MCF 10A (cell line): ENCODE measurements around the gene KAZN. TPM values are rescaled to one million over a fixed set of nuclear protein-coding genes. Genes with fewer than 3 reads are reported as not detected.

Experiments used
- BruUV-seq: library from RNA; stranded (reverse); fragments of 400-500 nt; replicated peaks from 2 replicates; lab custom pipeline; 2021; lab: Mats Ljungman, UMichigan
- CTCF ChIA-PET: fragments of 300-600 bp; sonication (Branson Sonifier 250); formaldehyde crosslinking; extraction: SDS; loops from one replicate; lab custom pipeline; 2021; ENCODE audit warnings: antibody characterized with exemption, inconsistent platforms; lab: Yijun Ruan, JAX
- POLR2A ChIA-PET: fragments of 300-600, 350-650 bp; sonication (Branson Sonifier 250); formaldehyde crosslinking; extraction: SDS; loops from one replicate; lab custom pipeline; 2020; ENCODE audit warnings: antibody characterized with exemption, inconsistent platforms; lab: Yijun Ruan, JAX
- DNase-seq: peaks from one replicate; pipeline ENCODE4 v3.0.0-alpha.2; 2018; ENCODE audit not compliant: unreplicated experiment
- H3K27ac Mint-ChIP-seq: one replicate; pipeline ENCODE4 v1.8.0; 2022; ENCODE audit warnings: mild to moderate bottlenecking, low read depth, mixed read lengths; ENCODE audit not compliant: unreplicated experiment
- H3K27me3 Mint-ChIP-seq: one replicate; pipeline ENCODE4 v1.8.0; 2022; ENCODE audit warnings: mixed read lengths; ENCODE audit not compliant: insufficient read depth, unreplicated experiment
- H3K36me3 Mint-ChIP-seq: one replicate; pipeline ENCODE4 v1.8.0; 2022; ENCODE audit warnings: mild to moderate bottlenecking, moderate library complexity, mixed read lengths; ENCODE audit not compliant: insufficient read depth, unreplicated experiment
- H3K4me1 Mint-ChIP-seq: one replicate; pipeline ENCODE4 v1.8.0; 2022; ENCODE audit warnings: mixed read lengths; ENCODE audit not compliant: insufficient read depth, unreplicated experiment
- H3K4me3 Mint-ChIP-seq: one replicate; pipeline ENCODE4 v1.8.0; 2022; ENCODE audit warnings: mild to moderate bottlenecking, moderate library complexity, mixed read lengths; ENCODE audit not compliant: unreplicated experiment
- H3K9me3 Mint-ChIP-seq: one replicate; pipeline ENCODE4 v1.8.0; 2022; ENCODE audit warnings: mixed read lengths; ENCODE audit not compliant: unreplicated experiment
- CTCF ChIP-seq: fragments of 200-600 bp; IDR thresholded peaks from one replicate; pipeline ENCODE4 v1.8.0; 2022; ENCODE audit warnings: antibody characterized with exemption, mild to moderate bottlenecking; ENCODE audit not compliant: unreplicated experiment
- intact Hi-C: fragments of 100-400 bp; cut with micrococcal nuclease; formaldehyde crosslinking; loops from 2 replicates; pipeline ENCODE4 v1.14.1; 2022
- total RNA-seq: library from RNA; stranded (reverse); gene quantifications from 2 replicates; pipeline ENCODE4 v1.2.3, GENCODE V29; 2022

The KAZN gene
- total RNA-seq, 1 experiment from 2014 or later, result 3.3 TPM

GRCh38 chr1:14901371-14901954 is 303.0 kb downstream of the KAZN start:
- TF ChIP-seq CTCF, result no peak
- BruUV-seq, result no TSS peak
- no peak for DNase-seq
- intact Hi-C loops, result no loop called here
- Mint-ChIP-seq H3K9me3 (no peaks in the 10 kb centered on the region), H3K4me1 (peaks cover 14% of the 10 kb centered on the region), H3K27ac (no peak overlapping the region), H3K27me3 (no peaks in the 10 kb centered on the region), H3K4me3 (no peak overlapping the region), H3K36me3 (no peaks in the 10 kb centered on the region)
- ChIA-PET CTCF (interaction anchor here (0.7 to 1.0 kb wide), 2 partner anchors 13 to 126 kb away, joined by 3 to 8 read pairs; no protein-coding TSS in a partner anchor), POLR2A (interaction anchor here (1.7 kb wide), 1 partner anchor 10 kb away, joined by 3 read pairs; no protein-coding TSS in a partner anchor)

- ChIA-PET POLR2A (no interaction called here), CTCF (interaction anchor here (0.6 to 0.7 kb wide), 2 partner anchors 21 to 816 kb away, joined by 3 read pairs; no protein-coding TSS in a partner anchor)
- intact Hi-C loops, result no loop called here
- no peak overlapping the region for H3K27ac Mint-ChIP-seq
- H3K9me3 Mint-ChIP-seq, result no peaks in the 10 kb centered on the region
- no peak for DNase-seq
- H3K4me1 Mint-ChIP-seq, result peaks cover 11% of the 10 kb centered on the region
- BruUV-seq, result no TSS peak
- H3K4me3 Mint-ChIP-seq, result no peak overlapping the region
- TF ChIP-seq CTCF, result no peak
- no peaks in the 10 kb centered on the region for H3K27me3 Mint-ChIP-seq
- H3K36me3 Mint-ChIP-seq, result no peaks in the 10 kb centered on the region
Measured at GRCh38 chr1:14903922-14904321, 305.4 kb downstream of the KAZN start.

GRCh38 chr1:14906665-14907064 is 308.2 kb downstream of the KAZN start:
- POLR2A ChIA-PET, result interaction anchor here (0.7 to 0.9 kb wide), 2 partner anchors 10 to 82 kb away, joined by 3 to 4 read pairs; no protein-coding TSS in a partner anchor
- DNase-seq, result no peak
- H3K4me3 Mint-ChIP-seq, result no peak overlapping the region
- TF ChIP-seq CTCF, result no peak
- H3K9me3 Mint-ChIP-seq, result no peaks in the 10 kb centered on the region
- no peaks in the 10 kb centered on the region for H3K36me3 Mint-ChIP-seq
- CTCF ChIA-PET, result interaction anchor here (0.6 to 1.4 kb wide), 2 partner anchors 8 to 281 kb away, joined by 3 to 8 read pairs; no protein-coding TSS in a partner anchor
- BruUV-seq, result no TSS peak
- peaks cover 21% of the 10 kb centered on the region for H3K4me1 Mint-ChIP-seq
- H3K27me3 Mint-ChIP-seq, result no peaks in the 10 kb centered on the region
- intact Hi-C loops, result no loop called here
- H3K27ac Mint-ChIP-seq, result no peak overlapping the region

GRCh38 chr1:14907416-14907815 is 308.9 kb downstream of the KAZN start:
- CTCF ChIA-PET, result interaction anchor here (0.6 to 1.4 kb wide), 2 partner anchors 7 to 281 kb away, joined by 3 to 8 read pairs; no protein-coding TSS in a partner anchor
- Mint-ChIP-seq H3K4me3 (no peak overlapping the region), H3K9me3 (no peaks in the 10 kb centered on the region), H3K4me1 (peaks cover 21% of the 10 kb centered on the region), H3K36me3 (no peaks in the 10 kb centered on the region), H3K27me3 (no peaks in the 10 kb centered on the region), H3K27ac (peak overlapping the region; percentile 92)
- POLR2A ChIA-PET, result interaction anchor here (1.4 kb wide), 1 partner anchor 31 kb away, joined by 5 read pairs; no protein-coding TSS in a partner anchor
- BruUV-seq, result no TSS peak
- DNase-seq, result no peak
- TF ChIP-seq CTCF, result no peak
- intact Hi-C loops, result no loop called here
